ENCODE data around the gene RNF31.

RNF31 gene

DNA sequence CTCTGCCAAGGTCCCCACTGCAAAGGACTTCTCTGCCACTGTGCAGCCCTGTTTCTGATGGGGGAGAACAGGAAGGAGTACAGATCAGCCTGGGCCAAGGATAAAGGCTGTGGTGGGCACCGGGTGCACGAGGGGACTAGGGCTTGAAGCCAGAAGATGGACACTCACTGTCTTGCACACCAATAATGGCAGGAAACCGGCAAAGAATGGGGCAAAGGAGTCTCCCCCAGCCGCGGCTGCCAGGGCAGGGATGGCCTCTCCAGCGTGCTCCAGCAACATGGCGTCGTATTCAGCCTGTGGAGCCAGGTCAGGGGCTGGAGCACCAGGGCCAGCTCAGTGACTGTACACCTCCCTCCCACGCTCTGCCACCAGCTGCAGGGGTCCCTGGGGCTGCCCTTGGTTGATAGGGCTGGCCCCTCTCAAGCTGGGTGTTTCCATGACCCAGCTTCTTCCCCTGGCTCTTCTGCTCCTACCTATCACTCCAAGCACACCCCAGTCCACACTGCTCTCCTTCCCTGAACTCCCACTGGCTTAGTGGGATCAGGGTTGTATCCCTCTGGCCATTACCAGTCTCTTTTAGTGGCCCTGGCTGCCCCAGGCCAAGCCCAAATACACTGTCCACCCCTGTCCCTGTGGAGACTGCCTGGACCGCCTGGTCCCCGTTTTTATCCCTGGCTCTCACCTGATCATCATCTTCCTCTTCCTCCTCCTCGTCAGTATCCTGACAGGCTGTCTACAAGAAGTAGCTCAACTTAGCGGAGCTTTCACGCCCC, 35.0 kb downstream of the RNF31 start:
- DNase-seq (ENCODE audit: low read depth in 2 of 2): no peak

DNA sequence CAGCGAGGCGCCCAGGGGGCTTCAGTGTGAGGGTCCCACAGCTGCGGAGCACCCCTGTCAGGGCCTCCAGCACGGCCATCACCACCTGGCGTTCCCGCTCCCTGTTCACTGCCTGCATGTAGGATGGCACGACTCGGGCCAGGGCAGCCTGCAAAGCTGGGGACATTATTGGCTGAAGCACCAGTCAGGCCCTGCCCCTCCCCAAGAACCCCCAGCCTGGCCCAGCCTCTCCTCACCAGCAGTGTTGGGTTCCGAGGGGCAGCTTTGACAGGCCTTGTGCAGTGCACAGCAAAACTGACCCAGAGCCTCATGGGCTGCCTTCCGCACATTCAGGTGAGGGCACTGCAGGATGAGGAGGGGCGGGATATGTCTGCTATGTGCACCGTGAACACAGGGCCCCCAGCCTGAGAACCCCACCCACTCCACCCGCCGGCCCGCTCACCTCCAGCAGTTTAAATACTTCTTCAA, 35.8 kb downstream of the RNF31 start:
- DNase-seq (ENCODE audit: low read depth in 2 of 2): no peak

DNA sequence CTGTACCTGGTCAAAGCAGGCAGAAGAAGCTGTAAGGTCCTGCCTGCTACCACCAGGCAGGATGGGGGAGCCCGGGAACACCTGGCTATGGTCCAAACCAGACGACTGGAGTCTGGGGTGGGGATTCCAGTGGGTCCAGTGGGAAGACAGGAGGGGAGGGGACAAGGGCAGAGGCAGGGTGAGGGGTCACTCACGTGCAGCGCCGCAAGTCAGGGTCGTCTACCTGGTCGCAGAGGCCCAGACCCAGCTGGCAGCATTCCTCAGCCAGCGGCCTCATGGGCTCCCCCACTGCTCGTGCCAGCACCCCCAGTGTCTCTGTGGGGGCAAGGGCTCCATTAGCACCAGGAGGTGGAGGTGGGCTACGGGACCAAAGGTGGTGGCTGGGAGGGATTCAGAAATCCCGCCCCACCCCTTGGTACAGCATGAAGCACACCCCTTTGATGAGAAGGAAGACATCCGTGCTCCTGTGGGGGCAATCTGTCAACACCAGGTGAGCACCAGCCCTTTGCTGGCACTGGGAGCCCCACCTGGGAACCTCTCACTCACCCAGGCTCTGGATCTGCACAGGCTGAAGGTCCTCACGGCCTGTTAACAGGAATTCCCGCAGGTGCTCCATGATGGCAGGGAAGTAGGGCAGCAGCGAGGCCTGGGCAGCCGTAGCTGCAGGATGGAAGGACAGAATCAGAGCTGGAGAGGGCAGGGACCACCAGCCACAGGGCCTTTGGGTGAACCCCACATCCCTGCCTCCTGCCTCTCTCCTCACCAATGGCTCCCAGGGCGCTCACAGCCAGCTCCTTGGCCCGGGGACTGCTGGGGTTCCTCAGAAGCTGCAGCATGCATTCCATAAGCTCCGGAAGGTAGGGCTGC, 37.0 kb downstream of the RNF31 start:
- DNase-seq (ENCODE audit: low read depth in 2 of 2): no peak

GRCh38 chr14:24185026-24185425, 37.7 kb downstream of the RNF31 start:
- no peak for DNase-seq (ENCODE audit: low read depth in 2 of 2)

DNA sequence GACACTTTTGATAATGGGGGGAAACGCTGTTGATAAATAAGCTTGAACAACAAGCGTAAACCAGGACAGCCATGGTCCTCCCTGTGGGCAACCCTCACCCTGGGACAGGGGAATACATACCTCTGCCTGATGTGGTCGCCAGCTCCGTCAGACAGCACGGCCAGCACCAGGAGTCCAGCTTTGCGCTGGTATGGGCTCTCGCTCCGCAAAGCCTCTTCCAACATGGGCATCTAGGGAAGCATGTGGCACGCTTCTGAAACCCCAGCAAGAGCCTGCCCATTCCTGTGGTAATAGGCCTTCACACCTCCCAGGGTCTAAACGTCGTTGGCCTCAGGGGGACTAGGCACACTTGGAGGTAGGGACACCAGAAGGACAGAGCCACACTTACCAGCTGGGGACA, 38.4 kb downstream of the RNF31 start:
- DNase-seq (ENCODE audit: low read depth in 2 of 2): no peak

GRCh38 chr14:24186831-24187538, 39.7 kb downstream of the RNF31 start:
- DNase-seq (ENCODE audit: low read depth in 2 of 2): no peak

DNA sequence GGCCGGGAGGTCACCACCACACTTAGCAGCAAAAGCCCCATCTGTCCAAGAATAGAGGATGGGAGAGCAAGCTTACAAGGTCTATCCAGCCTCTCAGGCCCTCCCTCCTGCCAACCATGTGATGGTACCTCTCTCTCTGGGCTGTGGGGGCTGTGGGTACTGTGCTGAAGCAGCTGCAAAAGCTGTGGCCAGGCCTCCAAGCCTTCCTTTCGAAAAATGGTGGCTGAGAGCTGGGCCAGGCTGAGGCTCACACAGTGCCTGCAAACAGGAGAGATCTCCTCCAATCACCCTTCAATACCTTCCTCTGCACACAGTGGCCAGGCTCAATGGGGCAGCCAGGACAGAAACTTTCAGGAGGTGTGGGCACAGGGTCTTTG, 40.2 kb downstream of the RNF31 start:
- DNase-seq (ENCODE audit: low read depth in 2 of 2): no peak

- DNase-seq (ENCODE audit: low read depth in 2 of 2): peak; percentile 94 to 95
Measured at GRCh38 chr14:24188251-24189058, 41.2 kb downstream of the RNF31 start, which contains the start of gene IPO4. Gene IPO4 (minus strand): TSS chr14:24188816. CDS start chr14:24188787, 29 bp downstream.

DNA sequence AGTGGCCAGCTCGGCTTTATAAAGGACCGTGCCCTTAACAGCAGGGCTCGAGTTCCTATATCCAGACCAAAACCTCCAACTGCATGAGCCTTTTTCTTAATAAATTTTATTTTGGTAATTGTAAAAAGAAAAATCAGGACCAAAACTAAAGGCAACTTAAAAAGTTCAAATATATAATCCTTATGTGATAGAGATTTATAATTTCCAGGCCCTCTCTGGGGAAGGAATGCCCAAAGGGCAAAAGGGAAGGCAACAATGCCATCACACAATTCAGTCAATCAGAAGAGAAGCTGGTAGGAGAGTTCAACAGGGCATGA, 41.7 kb downstream of the RNF31 start:
- no peak for DNase-seq (ENCODE audit: low read depth in 2 of 2)

GRCh38 chr14:24189460-24189859, 42.2 kb downstream of the RNF31 start:
- DNase-seq (ENCODE audit: low read depth in 2 of 2): no peak

DNA sequence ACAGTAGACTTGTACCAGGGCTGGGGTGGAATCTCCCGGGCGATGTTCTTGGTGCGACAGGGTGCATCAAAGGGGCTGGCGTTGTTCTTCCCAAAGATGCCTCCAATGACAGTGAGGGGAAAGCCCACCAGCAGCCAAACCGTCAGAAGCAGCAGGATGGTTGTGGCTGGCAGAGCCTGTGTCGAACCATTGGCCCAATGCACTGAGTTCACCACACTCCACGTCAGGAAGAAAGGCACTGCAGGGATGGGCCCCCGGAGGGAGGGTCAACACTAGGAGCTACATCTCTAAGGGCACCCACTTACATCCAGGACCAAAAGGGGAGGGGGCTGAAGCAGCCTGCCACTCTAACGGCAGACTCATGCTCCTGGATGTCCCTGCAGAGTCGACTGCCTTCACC, 43.1 kb downstream of the RNF31 start:
- DNase-seq (ENCODE audit: low read depth in 2 of 2): no peak

- no peak for DNase-seq (ENCODE audit: low read depth in 2 of 2)
Measured at GRCh38 chr14:24192933-24193332, 45.6 kb downstream of the RNF31 start.

DNA sequence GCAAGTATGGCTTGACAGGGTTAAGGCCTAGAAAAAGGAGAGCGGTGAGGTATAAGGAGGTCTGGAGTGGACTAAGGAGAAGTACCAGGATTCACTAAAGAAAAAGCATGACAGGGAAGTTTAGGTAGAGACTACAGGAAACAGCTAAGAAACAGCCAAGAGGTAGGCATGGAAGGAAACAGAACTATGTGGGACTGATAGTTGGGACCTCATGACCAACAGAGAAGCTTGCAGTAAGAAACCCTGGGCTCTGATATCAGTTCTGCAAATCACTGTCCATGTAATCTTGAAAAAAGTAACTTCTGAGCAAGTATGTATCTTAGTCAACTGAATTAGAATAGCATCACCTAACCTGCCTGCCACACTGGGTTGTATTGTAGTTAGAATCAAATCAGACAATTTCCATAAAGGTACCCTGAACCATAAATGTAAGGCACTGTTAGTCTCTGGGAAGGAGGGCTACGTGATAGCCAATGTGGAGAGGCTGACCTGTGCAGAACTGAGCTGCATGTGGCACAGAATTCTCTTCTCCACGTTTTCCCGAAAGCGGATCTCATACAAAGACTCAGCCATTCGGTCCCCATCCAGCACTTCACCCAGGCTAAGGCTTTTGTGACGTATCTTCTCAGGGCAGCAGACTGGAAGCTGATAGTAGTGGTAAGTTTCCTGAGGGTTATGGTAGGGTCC, 47.0 kb downstream of the RNF31 start:
- DNase-seq (ENCODE audit: low read depth in 2 of 2): no peak

- DNase-seq (ENCODE audit: low read depth in 2 of 2): no peak
Measured at GRCh38 chr14:24194873-24195185, 47.5 kb downstream of the RNF31 start.

- DNase-seq (ENCODE audit: low read depth in 2 of 2): peak; percentile 78 to 79
Measured at GRCh38 chr14:24195186-24196070, 48.1 kb downstream of the RNF31 start, which contains the start of gene TM9SF1. Gene TM9SF1 (minus strand): TSS chr14:24195441. CDS start chr14:24195019, 422 bp downstream.

GRCh38 chr14:24196071-24197055, 49.1 kb downstream of the RNF31 start:
- no peak for DNase-seq (ENCODE audit: low read depth in 2 of 2)

- DNase-seq (ENCODE audit: low read depth in 2 of 2): no peak
Measured at GRCh38 chr14:24197056-24197450, 49.8 kb downstream of the RNF31 start.

GRCh38 chr14:24198814-24199524, 51.7 kb downstream of the RNF31 start:
- DNase-seq (ENCODE audit: low read depth in 2 of 2): no peak
